Measurements from ENCODE around the gene IL37. TPM values are rescaled to one million over a fixed set of nuclear protein-coding genes. Genes with fewer than 3 reads are reported as not detected.

The IL37 gene
- total RNA-seq, 1 experiment from 2014 or later: not detected

- DNase-seq: no peak
- H2BK120ac ChIP-seq (ENCODE audit: low read depth, low read length, poor library complexity, severe bottlenecking): no peak overlapping the region
- H3K4me1 Mint-ChIP-seq: peaks cover 10 to 15% of the 10 kb centered on the region in 2 experiments
Measured at GRCh38 chr2:112886291-112886690, 24.7 kb upstream of the IL37 start.

More at GRCh38 chr2:112886291-112886690, 24.7 kb upstream of the IL37 start:
- no peak overlapping the region for H2BK5ac ChIP-seq (ENCODE audit: insufficient read length, low read length)
- H3K27me3 Mint-ChIP-seq (ENCODE audit: low read depth): no peaks in the 10 kb centered on the region
- no peak overlapping the region for H3K14ac ChIP-seq (ENCODE audit: insufficient read depth, low read length)
- H3K9ac ChIP-seq (ENCODE audit: extremely low read depth, insufficient read length, low read length): no peak overlapping the region
- no peak overlapping the region for H2AK5ac ChIP-seq (ENCODE audit: insufficient read length, low read length)
- no peak overlapping the region for H3K23ac ChIP-seq (ENCODE audit: insufficient read length, low read depth, low read length)
- H2AFZ ChIP-seq (ENCODE audit: low read length): no peak overlapping the region
- no peak overlapping the region for H4K5ac ChIP-seq (ENCODE audit: insufficient read length, low read depth, low read length)
- H2BK20ac ChIP-seq (ENCODE audit: low read depth, low read length, poor library complexity, severe bottlenecking): no peak overlapping the region
- no peak overlapping the region for H3T11ph ChIP-seq (ENCODE audit: low read length)
- no peaks in the 10 kb centered on the region for H3K27me3 ChIP-seq (ENCODE audit: insufficient read depth, low read length)
- H3K56ac ChIP-seq (ENCODE audit: insufficient read length, low read depth, low read length): no peak overlapping the region
- TF ChIP-seq, protein P1, sequence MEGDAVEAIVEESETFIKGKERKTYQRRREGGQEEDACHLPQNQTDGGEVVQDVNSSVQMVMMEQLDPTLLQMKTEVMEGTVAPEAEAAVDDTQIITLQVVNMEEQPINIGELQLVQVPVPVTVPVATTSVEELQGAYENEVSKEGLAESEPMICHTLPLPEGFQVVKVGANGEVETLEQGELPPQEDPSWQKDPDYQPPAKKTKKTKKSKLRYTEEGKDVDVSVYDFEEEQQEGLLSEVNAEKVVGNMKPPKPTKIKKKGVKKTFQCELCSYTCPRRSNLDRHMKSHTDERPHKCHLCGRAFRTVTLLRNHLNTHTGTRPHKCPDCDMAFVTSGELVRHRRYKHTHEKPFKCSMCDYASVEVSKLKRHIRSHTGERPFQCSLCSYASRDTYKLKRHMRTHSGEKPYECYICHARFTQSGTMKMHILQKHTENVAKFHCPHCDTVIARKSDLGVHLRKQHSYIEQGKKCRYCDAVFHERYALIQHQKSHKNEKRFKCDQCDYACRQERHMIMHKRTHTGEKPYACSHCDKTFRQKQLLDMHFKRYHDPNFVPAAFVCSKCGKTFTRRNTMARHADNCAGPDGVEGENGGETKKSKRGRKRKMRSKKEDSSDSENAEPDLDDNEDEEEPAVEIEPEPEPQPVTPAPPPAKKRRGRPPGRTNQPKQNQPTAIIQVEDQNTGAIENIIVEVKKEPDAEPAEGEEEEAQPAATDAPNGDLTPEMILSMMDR (conservative IDR thresholded peaks at IDR 0.05): no peak
- H4K20me1 ChIP-seq (ENCODE audit: control insufficient read depth, insufficient read depth, insufficient read length): no peaks in the 10 kb centered on the region
- no peaks in the 10 kb centered on the region for H3K79me2 ChIP-seq (ENCODE audit: insufficient read depth, low read length)
- H2BK12ac ChIP-seq (ENCODE audit: insufficient read length, low read depth, low read length): no peak overlapping the region
- no peak overlapping the region for H4K91ac ChIP-seq (ENCODE audit: insufficient read length, low read depth, low read length)
- H3K9me3 Mint-ChIP-seq: no peaks in the 10 kb centered on the region; a peak in 1 of 5 replicates
- no peaks in the 10 kb centered on the region; the same call in none of the 2 replicates for H3K4me1 ChIP-seq (ENCODE audit: insufficient read depth, low read length)
- no peak overlapping the region for H3K4ac ChIP-seq (ENCODE audit: low read depth, low read length)
- no peak overlapping the region for H3K4me2 ChIP-seq (ENCODE audit: insufficient read depth, insufficient read length, low read length)
- no peak overlapping the region for H4K8ac ChIP-seq (replicated peaks; ENCODE audit: insufficient read length, low read depth, low read length)
- H3K79me1 ChIP-seq (ENCODE audit: insufficient read depth, low read depth, low read length, poor library complexity, severe bottlenecking): no peaks in the 10 kb centered on the region
- H3K23me2 ChIP-seq (ENCODE audit: insufficient read length, low read depth, low read length, poor library complexity, severe bottlenecking): no peaks in the 10 kb centered on the region
- no peaks in the 10 kb centered on the region for H3K36me3 Mint-ChIP-seq (ENCODE audit: insufficient read depth in 1 of 3, low read depth in 3 of 3)
- H3K4me3 Mint-ChIP-seq: no peak overlapping the region
- H3K9me3 ChIP-seq (ENCODE audit: control insufficient read depth, low read depth, low read length): no peaks in the 10 kb centered on the region
- H3K18ac ChIP-seq (ENCODE audit: insufficient read length, low read depth, low read length): no peak overlapping the region
- no CpG with 5 or more reads among the region's 2 CpGs for WGBS (ENCODE audit: extremely low coverage, insufficient read length, low lambda C conversion rate)
- no peak overlapping the region for H2BK15ac ChIP-seq (ENCODE audit: low read depth, low read length)
- no peak overlapping the region for H3K27ac ChIP-seq (ENCODE audit: insufficient read length, low read depth, low read length)
- H3K27ac Mint-ChIP-seq: no peak overlapping the region

Data from H9 (cell line).